Activated B cell treated with CpG ODN at 0.5 μM for 24 hours (primary cell): ENCODE measurements around the gene HENMT1. TPM values are rescaled to one million over a fixed set of nuclear protein-coding genes. Genes with fewer than 3 reads are reported as not detected.
A peak's percentile ranks its signal among the peaks of the same experiment; 100 is the strongest.
"Not testable (repeated sequence)": the region's sequence is repeated elsewhere in the genome, so short reads cannot be mapped to it uniquely, and the experiment has no call there.

ENCODE experiments used
- ATAC-seq: fragments of 200-7000 bp; cut with Tn5 transposase; one replicate; pipeline ENCODE4 v1.10.0; 2021; ENCODE audit warnings: low read depth, mild to moderate bottlenecking, moderate library complexity
- CTCF ChIA-PET: fragments of 350-600 bp; sonication (Branson Sonifier 250); formaldehyde crosslinking; loops from one replicate; lab custom pipeline; 2021; ENCODE audit warnings: antibody characterized with exemption; lab: Charles Lee
- POLR2A ChIA-PET: fragments of 350-600 bp; sonication (Branson Sonifier 250); formaldehyde crosslinking; loops from one replicate; lab custom pipeline; 2021; ENCODE audit warnings: antibody characterized with exemption; lab: Charles Lee
- DNase-seq: peaks from one replicate; pipeline ENCODE4 v3.0.0; 2022
- H3K27ac Mint-ChIP-seq: one replicate; pipeline ENCODE4 v1.8.0; 2020; ENCODE audit warnings: mixed read lengths
- H3K27me3 Mint-ChIP-seq: one replicate; pipeline ENCODE4 v1.8.0; 2021; ENCODE audit warnings: mixed read lengths
- H3K36me3 Mint-ChIP-seq: one replicate; pipeline ENCODE4 v1.8.0; 2021; ENCODE audit warnings: low read depth, mixed read lengths
- H3K4me1 Mint-ChIP-seq: one replicate; pipeline ENCODE4 v1.8.0; 2021; ENCODE audit warnings: mixed read lengths
- H3K4me3 Mint-ChIP-seq: one replicate; pipeline ENCODE4 v1.8.0; 2020; ENCODE audit warnings: mild to moderate bottlenecking, mixed read lengths
- H3K9me3 Mint-ChIP-seq: one replicate; pipeline ENCODE4 v1.8.0; 2020; ENCODE audit warnings: mixed read lengths
- CTCF ChIP-seq: fragments of 200-600 bp; IDR thresholded peaks from one replicate; pipeline ENCODE4 v1.8.0; 2022; ENCODE audit warnings: antibody characterized with exemption, mild to moderate bottlenecking
- intact Hi-C: fragments of 100-400 bp; cut with micrococcal nuclease; formaldehyde crosslinking; loops from one replicate; pipeline ENCODE4 v1.15.1; 2024
- total RNA-seq: library from RNA; stranded (reverse); gene quantifications from 2 replicates; pipeline ENCODE4 v1.2.3, GENCODE V29; 2022

HENMT1 gene
- total RNA-seq, 1 donor from 2014 or later = 6.1 TPM

DNA sequence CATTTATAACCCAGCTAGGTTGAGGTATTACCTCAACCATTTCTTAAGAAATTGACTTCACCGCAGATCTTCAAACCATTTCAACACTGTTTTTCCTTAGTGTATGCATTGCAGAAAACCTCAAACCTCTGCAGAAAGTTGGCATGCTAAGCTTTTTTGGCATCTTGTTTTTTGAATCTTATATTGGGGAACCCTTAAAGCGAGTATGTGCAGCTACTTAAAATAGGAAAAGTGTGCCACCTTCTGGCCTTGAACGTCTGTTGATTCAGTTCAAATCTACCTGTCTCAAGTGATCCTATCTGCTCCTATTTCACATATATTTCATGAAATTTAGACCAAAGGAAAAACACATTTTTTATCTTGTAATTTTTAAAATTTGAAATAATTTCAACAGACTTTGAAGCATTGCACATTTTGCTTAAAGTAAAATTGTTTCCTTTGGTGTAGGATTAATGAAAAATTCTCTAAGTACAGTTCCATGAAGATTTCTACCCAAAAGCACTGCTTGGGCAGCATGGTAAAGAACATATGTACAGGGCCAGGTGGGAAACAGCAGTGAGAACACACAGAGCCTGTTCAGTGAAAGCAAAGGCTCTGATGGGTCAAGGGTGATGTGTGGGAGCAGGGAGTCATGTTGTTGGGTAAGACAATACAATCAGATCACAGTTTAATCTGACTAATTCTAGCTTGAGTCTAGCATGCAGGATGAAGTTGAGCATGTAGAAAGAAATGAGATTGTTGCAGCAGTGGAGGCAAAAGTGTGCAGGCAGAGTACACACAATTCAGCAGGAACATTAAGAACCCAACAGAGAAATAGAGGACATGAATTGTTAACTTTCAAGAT, 17.2 kb downstream of the HENMT1 start:
- ATAC-seq (peak; percentile 57), DNase-seq (no peak)
- Mint-ChIP-seq H3K27me3 (no peaks in the 10 kb centered on the region), H3K9me3 (no peaks in the 10 kb centered on the region), H3K4me1 (peaks cover 19% of the 10 kb centered on the region), H3K27ac (no peak overlapping the region), H3K36me3 (peaks cover 3% of the 10 kb centered on the region), H3K4me3 (no peak overlapping the region)
- intact Hi-C loops = loop anchor here (1.0 to 5.0 kb wide), 4 partner anchors 82 to 441 kb away; partner anchors contain the start of gene SLC25A24
- CTCF ChIA-PET = interaction anchor here (0.8 to 3.0 kb wide), 13 partner anchors 30 to 861 kb away, joined by 3 to 32 read pairs (median 4); partner anchors contain the start of genes EEIG2 and PRPF38B
- no peak for TF ChIP-seq CTCF
- POLR2A ChIA-PET = interaction anchor here (0.6 to 1.5 kb wide), 6 partner anchors 17 to 1467 kb away, joined by 3 to 7 read pairs (median 3); partner anchors contain the start of genes CLCC1, HENMT1 and PRPF38B

GRCh38 chr1:108640863-108641262, 20.0 kb downstream of the HENMT1 start:
- H3K9me3 Mint-ChIP-seq, CTCF ChIA-PET, DNase-seq, H3K27me3 Mint-ChIP-seq, H3K36me3 Mint-ChIP-seq, H3K4me1 Mint-ChIP-seq, ATAC-seq, POLR2A ChIA-PET, H3K4me3 Mint-ChIP-seq, H3K27ac Mint-ChIP-seq: not testable (repeated sequence)
- intact Hi-C loops = loop anchor here (5.0 kb wide), 1 partner anchor 439 kb away; the partner anchor contains the start of gene SLC25A24

DNA sequence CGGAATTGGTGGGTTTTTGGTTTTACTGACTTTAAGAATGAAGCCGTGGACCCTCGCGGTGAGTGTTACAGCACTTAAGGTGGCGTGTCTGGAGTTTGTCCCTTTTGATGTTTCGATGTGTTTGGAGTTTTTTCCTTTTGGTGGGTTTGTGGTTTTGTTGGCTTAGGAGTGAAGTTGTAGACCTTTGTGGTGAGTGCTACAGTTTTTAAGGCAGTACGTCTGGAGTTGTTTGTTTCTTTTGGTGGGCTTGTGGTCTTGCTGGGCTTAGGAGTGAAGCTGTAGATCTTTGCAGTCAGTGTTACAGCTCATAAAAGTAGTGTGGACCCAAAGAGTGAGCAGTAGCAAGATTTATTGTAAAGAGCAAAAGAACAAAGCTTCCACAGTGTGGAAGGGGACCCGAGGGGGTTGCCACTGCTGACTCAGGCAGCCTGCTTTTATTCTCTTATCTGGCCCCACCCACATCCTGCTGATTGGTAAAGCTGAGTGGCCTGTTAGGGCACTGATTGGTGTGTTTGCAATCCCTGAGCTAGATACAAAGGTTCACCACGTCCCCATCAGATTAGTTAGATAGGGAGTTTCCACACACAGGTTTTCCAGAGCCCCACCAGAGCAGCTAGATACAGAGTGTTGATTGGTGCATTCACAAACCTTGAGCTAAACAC, 20.9 kb downstream of the HENMT1 start:
- no peak for ATAC-seq
- no peak overlapping the region for H3K4me3 Mint-ChIP-seq
- intact Hi-C loops = loop anchor here (5.0 kb wide), 1 partner anchor 438 kb away; the partner anchor contains the start of gene SLC25A24

DNA sequence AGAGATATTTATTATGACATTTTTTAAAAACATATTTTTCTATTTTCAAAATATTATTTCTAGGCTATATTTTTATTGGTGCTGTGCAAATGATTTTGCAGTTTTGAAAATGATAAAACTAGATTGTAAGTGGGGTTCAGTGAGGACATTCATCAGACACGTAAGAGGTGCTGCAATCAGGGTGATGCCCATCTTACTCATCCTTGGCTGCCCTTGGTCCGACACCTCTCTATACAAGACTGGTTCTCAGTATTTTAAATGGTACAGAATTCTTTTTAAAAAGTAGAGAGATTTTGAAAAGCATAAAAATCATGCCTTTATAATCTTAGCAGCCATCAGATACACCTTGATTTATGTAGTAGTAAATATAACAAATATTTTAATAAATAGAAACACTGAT, 24.0 kb downstream of the HENMT1 start:
- intact Hi-C loops = no loop called here
- Mint-ChIP-seq H3K9me3 (no peaks in the 10 kb centered on the region), H3K4me1 (no peaks in the 10 kb centered on the region), H3K27ac (no peak overlapping the region), H3K36me3 (peaks cover 38% of the 10 kb centered on the region), H3K27me3 (no peaks in the 10 kb centered on the region), H3K4me3 (no peak overlapping the region)
- ChIA-PET POLR2A (no interaction called here), CTCF (no interaction called here)
- ATAC-seq (no peak), DNase-seq (no peak)
- TF ChIP-seq CTCF = no peak

More for the DNA sequence above, 20.9 kb downstream of the HENMT1 start:
- CTCF ChIA-PET = no interaction called here
- Mint-ChIP-seq H3K27ac (no peak overlapping the region), H3K27me3 (no peaks in the 10 kb centered on the region), H3K9me3 (no peaks in the 10 kb centered on the region), H3K4me1 (peaks cover 7% of the 10 kb centered on the region), H3K36me3 (peaks cover 13% of the 10 kb centered on the region)
- TF ChIP-seq CTCF = no peak
- POLR2A ChIA-PET = no interaction called here
- DNase-seq = no peak

DNA sequence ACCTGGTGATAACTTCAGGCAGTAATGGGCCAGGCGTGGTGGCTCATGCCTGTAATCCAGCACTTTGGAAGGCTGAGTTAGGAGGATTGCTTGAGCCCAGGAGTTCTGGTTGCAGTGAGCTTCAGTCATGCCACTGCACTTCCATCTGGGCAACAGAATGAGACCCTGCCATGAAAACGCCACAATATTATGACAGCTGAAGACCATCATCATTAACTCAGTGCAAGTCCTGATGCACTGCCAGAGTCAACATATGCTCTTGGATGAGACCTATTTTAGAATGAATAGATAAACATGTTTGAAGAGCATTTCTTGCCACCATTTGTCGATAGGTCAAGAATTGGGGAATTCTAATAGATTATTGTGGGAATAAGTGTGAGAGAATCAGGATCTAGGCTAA, 26.4 kb downstream of the HENMT1 start:
- Mint-ChIP-seq H3K27ac (no peak overlapping the region), H3K4me3 (no peak overlapping the region), H3K27me3 (no peaks in the 10 kb centered on the region), H3K9me3 (no peaks in the 10 kb centered on the region), H3K4me1 (no peaks in the 10 kb centered on the region), H3K36me3 (peaks cover 52% of the 10 kb centered on the region)
- ATAC-seq (no peak), DNase-seq (no peak)
- CTCF ChIA-PET = no interaction called here
- TF ChIP-seq CTCF = no peak
- intact Hi-C loops = no loop called here
- POLR2A ChIA-PET = no interaction called here
